Measurements from ENCODE around the gene MLH3. TPM values are rescaled to one million over a fixed set of nuclear protein-coding genes. Genes with fewer than 3 reads are reported as not detected.
A peak's percentile ranks its signal among the peaks of the same experiment; 100 is the strongest.

Gene MLH3
- total RNA-seq, 2 donors from 2014 or later: 16.5 to 22.0 TPM

DNA sequence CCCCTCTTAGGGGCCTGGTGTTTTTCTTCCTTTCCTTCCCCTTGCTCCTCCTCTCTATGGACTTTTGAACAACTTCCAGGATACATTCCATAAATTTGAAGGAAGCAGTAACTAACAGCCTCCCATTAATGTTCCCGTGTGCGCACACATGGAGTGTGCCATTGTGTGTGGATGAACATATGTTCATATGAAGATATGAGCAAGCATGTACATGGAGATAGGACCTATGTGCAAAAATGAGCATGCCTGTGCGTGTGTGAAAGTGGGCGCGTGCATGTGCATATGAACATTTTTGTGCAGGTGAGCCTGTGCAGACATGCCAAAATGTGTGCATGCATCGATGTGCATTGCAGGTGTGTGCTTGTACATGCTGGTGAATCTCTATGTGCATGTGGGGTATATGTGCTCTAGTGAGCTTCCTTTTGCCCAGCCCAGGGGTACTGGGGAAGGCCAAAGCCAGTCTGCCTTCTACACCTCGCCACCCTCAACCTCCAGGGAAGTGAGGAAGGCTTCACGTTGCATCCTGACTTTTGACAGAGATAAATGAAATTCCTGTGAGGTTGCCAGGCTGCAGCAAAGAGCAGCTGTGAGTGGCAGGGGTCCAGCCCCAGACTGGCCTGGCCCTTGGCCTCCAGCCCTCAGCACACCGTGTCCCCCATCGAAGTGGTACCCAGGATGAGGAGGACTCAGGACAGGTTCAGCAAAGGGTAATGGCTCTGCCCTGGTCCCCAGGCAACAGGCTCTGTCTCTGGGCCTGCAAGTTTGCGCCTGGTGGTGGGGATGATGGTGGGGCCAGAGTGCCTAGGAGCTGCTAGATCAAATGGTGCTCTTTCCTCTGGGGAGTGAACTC lies 74.8 kb downstream of the MLH3 start:
- Mint-ChIP-seq H3K27me3 (no peaks in the 10 kb centered on the region), H3K27ac (peak overlapping the region; percentile 72), H3K36me3 (ENCODE audit: low read depth) (no peaks in the 10 kb centered on the region), H3K4me3 (peak overlapping the region; percentile 31), H3K4me1 (peaks cover 10% of the 10 kb centered on the region)
- ATAC-seq (no peak), DNase-seq (no peak)
- no peaks in the 10 kb centered on the region for H3K9me3 ChIP-seq (ENCODE audit: control insufficient read depth, low read length, poor library complexity, severe bottlenecking)

DNA sequence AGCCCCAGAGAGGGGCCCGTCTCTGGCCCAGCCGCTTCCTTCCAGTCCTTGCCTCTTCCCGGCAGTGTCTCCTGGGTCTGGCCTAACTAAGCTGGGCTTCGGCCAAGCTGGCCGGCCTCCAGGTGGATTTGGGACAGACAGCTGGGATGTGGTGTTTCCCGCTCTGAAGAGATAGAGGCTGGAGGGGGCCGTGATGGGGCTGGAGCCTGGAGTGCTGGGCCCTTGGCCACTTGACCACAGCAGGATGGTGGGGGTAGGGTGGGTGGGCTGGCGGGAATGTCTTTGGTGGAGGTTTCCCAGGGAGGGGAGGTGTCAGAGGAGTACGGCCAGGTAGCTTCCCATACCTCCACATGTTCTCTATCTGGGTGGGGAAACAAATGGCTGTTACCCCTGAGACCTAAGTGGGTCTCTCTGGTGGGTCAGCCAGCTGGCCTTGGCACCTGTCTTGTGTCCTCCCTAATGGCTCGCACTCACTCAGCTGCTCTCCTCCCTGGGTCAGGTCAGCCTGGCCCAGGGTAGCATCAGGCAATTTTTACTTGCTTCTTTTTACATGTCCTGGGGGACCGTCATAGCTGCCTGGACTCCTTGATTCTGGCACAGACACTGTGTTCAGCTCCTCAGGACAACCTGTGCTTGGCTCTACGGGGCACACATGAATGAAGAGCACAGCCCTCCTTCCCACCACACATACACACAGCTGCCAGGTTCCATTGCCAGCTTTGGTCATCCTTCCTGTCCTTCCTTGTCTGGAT lies 76.0 kb downstream of the MLH3 start:
- no peak overlapping the region for H3K4me3 Mint-ChIP-seq
- H3K9me3 ChIP-seq (ENCODE audit: control insufficient read depth, low read length, poor library complexity, severe bottlenecking): no peaks in the 10 kb centered on the region
- peak overlapping the region; percentile 21 for H3K27ac Mint-ChIP-seq

DNA sequence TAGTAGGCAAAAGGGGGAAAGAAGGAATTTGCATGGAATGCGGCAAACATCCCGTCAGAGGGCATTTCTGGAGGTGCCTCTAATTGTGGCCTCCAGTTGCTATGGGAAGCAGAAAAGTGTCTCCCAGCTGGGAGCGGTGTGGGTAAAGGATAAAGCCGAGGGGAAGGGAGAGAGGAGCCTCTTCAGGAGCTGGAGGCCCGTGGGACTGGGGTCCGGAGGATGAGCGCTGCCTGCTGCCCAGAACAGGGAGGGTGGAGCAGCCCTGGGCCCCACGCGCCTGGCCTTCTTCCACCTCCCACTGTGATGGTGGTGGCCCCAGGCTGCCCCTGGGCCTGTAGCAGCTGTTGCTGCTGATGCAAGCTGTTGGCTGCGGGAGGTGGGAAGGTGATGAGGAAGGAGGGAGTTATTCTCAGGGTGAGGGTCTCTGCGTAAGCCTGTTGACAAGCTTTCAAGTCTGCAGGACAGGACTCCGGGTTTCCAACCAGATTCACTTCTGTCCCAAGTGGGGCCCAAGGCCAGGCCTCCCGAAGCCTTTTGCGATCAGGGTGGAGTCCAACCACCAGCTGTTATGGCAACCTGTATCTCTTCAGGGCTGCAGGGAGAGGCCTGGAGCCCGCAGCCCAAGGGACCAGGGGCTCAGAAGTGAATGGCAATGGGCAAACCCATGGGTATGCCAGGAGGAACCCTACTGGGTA lies 76.8 kb downstream of the MLH3 start:
- Mint-ChIP-seq H3K4me3 (no peak overlapping the region), H3K27ac (peak overlapping the region; percentile 29), H3K27me3 (no peaks in the 10 kb centered on the region), H3K36me3 (ENCODE audit: low read depth) (no peaks in the 10 kb centered on the region), H3K4me1 (peaks cover 10% of the 10 kb centered on the region)
- H3K9me3 ChIP-seq (ENCODE audit: control insufficient read depth, low read length, poor library complexity, severe bottlenecking): no peaks in the 10 kb centered on the region
- ATAC-seq: no peak
- no peak for DNase-seq

More for the DNA sequence above, 76.0 kb downstream of the MLH3 start:
- DNase-seq (no peak), ATAC-seq (no peak)
- Mint-ChIP-seq H3K27me3 (no peaks in the 10 kb centered on the region), H3K4me1 (peaks cover 10% of the 10 kb centered on the region), H3K36me3 (ENCODE audit: low read depth) (no peaks in the 10 kb centered on the region)

DNA sequence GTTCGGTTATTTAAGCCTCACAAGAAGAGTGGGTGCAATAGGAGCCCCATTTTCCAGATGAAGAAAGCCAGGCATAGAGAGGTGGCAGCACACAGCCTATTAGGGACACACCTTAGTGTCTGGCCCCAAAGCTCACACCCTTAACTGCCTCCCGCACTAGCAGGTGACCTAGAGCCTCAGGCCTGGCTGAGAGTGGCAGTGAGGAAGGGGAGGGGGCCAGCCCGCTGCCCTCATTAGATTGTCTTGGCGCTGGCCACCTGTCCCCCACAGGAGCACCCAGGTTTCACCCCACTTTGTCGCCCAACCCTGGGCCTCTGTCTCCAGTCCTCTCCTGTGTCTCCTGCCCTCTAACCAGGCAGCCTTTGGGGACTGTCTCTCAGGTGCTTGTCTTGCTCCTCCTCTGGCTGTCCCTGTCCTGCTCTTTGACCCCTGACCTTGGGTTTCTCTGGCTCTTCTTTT lies 77.3 kb downstream of the MLH3 start:
- no peaks in the 10 kb centered on the region for H3K9me3 ChIP-seq (ENCODE audit: control insufficient read depth, low read length, poor library complexity, severe bottlenecking)
- ATAC-seq (no peak), DNase-seq (no peak)
- Mint-ChIP-seq H3K4me3 (no peak overlapping the region), H3K36me3 (ENCODE audit: low read depth) (no peaks in the 10 kb centered on the region), H3K27ac (no peak overlapping the region), H3K27me3 (no peaks in the 10 kb centered on the region), H3K4me1 (peaks cover 9% of the 10 kb centered on the region)

DNA sequence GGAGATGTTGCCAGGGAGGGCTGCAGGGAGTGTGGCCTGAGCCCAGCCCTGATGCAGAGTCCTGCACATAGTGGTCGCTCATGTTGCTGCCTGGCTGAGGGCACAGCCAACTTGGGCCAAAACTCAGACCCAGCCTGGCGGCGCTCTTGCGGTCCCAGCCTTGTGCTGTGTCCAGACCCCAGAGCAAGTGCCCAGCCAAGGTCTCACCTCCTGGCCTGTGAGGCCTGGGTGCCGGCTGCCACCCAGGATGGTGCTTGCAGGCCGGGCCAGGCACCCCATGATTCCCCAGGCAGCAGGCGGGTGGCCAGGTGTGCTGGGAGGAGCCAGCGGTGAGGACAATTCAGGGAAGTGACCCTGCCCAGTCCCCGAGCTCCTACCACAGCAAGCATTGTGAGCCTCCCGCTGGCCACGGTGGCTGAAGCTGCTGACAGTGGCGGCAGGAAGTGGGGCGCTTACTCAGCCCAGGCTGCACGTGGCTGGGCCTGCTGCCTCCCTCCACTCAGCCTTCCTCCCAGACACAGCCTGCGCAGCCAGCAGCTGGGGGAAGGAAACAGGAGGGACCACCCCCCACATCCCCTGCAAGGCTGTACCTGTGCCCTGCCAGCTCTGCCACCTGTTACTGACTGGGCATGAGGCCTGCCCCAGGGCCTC lies 78.1 kb downstream of the MLH3 start:
- peaks cover 8% of the 10 kb centered on the region for H3K4me1 Mint-ChIP-seq

DNA sequence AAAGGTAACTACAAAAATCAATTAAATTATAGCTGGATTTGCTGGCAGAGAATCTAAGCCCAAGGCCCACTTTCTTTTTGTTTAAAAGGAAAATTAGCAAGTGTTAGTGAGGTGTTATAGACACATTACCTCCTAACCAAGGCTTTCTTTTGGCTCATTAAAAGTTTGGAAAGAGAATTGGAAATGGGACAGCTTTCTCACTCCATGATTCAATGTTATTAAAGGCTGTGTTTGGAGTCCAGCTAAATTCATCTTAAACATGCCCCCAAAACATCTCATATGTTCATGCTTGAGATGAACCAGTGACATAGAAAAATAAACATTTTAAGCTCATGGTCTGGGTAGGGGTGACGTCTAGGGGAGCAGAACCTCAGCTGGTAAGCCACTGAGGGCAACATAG lies 82.5 kb downstream of the MLH3 start:
- Mint-ChIP-seq H3K4me3 (no peak overlapping the region), H3K36me3 (ENCODE audit: low read depth) (peaks cover 4% of the 10 kb centered on the region), H3K27ac (no peak overlapping the region), H3K4me1 (peaks cover 10% of the 10 kb centered on the region), H3K27me3 (peaks cover 4% of the 10 kb centered on the region)
- H3K9me3 ChIP-seq (ENCODE audit: control insufficient read depth, low read length, poor library complexity, severe bottlenecking): no peaks in the 10 kb centered on the region
- ATAC-seq (no peak), DNase-seq (no peak)

More for the DNA sequence above, 78.1 kb downstream of the MLH3 start:
- ATAC-seq (no peak), DNase-seq (no peak)
- Mint-ChIP-seq H3K27ac (no peak overlapping the region), H3K36me3 (ENCODE audit: low read depth) (no peaks in the 10 kb centered on the region), H3K4me3 (no peak overlapping the region), H3K27me3 (no peaks in the 10 kb centered on the region)
- no peaks in the 10 kb centered on the region for H3K9me3 ChIP-seq (ENCODE audit: control insufficient read depth, low read length, poor library complexity, severe bottlenecking)

DNA sequence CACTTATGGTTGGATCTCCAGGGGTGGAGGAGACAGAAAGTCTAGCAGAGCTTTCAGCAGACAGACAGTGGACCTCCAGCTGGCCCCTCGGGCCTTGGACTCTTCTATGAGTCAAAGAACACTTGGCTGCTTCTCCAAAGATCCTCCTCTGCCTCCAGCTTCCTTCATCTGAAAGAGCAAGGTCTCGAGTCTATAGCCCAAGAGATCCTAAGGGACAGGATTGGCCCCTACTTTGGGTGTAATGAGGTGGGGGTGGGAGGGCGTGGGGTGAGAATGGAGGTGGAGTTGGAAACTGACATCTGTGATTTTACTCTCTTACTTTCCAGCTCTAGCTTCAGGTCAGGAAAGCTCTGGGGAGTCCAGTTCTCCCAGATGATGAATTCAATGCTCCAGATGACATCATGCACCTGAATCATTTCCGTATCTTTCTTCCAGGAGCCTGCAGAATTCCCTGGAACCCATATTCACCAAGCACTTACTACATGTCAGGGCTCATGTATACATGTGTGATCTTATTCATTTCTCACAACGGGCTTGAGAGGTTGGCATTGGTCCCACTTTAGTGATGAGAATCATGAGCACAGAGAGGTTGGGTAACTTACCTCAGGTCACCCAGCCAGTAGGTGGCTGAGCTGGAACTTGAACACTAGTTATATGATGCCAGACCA lies 85.6 kb downstream of the MLH3 start:
- peaks cover 8% of the 10 kb centered on the region for H3K4me1 Mint-ChIP-seq
- no peak overlapping the region for H3K4me3 Mint-ChIP-seq
- ATAC-seq (no peak), DNase-seq (no peak)
- H3K36me3 Mint-ChIP-seq (ENCODE audit: low read depth): peaks cover 4% of the 10 kb centered on the region
- peak overlapping the region; percentile 34 for H3K27ac Mint-ChIP-seq
- H3K9me3 ChIP-seq (ENCODE audit: control insufficient read depth, low read length, poor library complexity, severe bottlenecking): no peaks in the 10 kb centered on the region
- peaks cover 23% of the 10 kb centered on the region for H3K27me3 Mint-ChIP-seq

DNA sequence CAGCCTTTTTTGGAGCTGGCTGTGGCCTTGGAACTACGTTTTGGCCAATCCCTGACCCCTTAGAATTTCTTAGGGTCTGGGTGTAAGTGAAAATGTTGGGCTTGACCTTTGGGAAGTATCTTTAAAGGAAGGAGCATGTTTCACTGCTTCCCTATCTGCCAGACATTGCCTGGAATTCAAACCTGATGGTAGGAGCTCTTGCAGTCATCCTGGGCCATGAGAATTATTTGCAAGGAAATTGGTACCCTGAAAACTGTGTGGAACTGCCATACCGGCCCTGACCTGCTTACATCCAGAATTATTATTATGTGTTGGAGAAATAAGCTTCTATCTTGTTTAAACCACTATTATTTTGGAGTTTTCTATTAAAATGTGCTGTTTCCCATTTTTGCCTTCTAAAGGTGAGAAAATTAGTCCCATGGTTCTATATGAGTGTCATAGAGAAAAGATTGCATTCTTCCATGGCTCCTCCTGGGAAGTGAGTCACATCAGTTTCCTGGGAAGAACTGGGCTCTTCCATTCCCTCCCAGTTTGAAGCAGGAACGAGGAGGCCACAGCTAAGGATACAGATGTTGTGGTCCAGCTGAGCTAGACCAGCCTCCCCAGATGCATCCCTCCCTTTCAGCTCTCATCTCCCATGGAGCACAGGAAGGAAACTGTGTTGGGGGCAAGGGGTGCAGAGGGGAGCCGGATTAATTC lies 86.3 kb downstream of the MLH3 start:
- Mint-ChIP-seq H3K36me3 (ENCODE audit: low read depth) (peaks cover 4% of the 10 kb centered on the region), H3K4me3 (no peak overlapping the region), H3K27ac (no peak overlapping the region), H3K27me3 (peaks cover 23% of the 10 kb centered on the region), H3K4me1 (peaks cover 8% of the 10 kb centered on the region)
- no peak for ATAC-seq
- no peaks in the 10 kb centered on the region for H3K9me3 ChIP-seq (ENCODE audit: control insufficient read depth, low read length, poor library complexity, severe bottlenecking)
- DNase-seq: no peak

Other genes starting within 250 kb of the MLH3 start
- not detected for gene PROX2, start 175.3 kb downstream of the MLH3 start, total RNA-seq
- 100 to 1,000 TPM; 127 to 134 TPM for gene DLST, start 169.6 kb downstream of the MLH3 start, total RNA-seq
- 1 to 10 TPM; 1.0 to 1.9 TPM for gene RPS6KL1, start 128.2 kb downstream of the MLH3 start, total RNA-seq
- gene PGF, start 95.9 kb downstream of the MLH3 start, total RNA-seq: not detected
- 10 to 100 TPM; 22.9 to 25.9 TPM for gene EIF2B2, start 48.5 kb downstream of the MLH3 start, total RNA-seq
- gene ACYP1, start 12.6 kb upstream of the MLH3 start, total RNA-seq: 10 to 100 TPM; 11.3 to 16.1 TPM
- gene ZC2HC1C, start 18.2 kb upstream of the MLH3 start, total RNA-seq: under 1 TPM; 0.20 to 0.76 TPM
- 10 to 100 TPM; 61.7 to 63.6 TPM for gene NEK9, start 75.6 kb upstream of the MLH3 start, total RNA-seq
- gene TMED10, start 125.1 kb upstream of the MLH3 start, total RNA-seq: 100 to 1,000 TPM; 190 to 195 TPM
- gene FOS, start 227.4 kb upstream of the MLH3 start, total RNA-seq: 1,000 to 10,000 TPM; 2,179 to 4,074 TPM